Measurements from ENCODE around the gene CDH18. TPM values are rescaled to one million over a fixed set of nuclear protein-coding genes. Genes with fewer than 3 reads are reported as not detected.

Gene CDH18
- total RNA-seq, 1 experiment from 2014 or later = not detected

DNA sequence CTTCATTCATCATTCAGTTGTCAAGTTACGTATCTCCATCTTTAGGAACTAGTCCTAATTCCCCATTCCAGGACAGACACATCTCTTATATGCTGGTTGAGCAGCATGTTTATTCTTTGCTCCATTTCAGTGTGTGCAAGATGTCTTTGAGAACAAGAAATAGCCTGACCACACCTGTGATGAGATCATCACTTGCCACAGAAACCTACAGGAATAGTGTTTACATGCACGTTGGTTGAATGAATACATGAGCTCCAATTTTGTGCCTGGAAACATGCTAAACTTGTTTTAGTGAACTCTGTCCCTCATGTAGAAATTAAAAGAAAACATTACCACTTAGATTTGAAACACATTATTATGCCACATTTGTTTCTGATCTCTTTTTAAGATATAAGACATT, 489.1 kb downstream of the CDH18 start:
- Histone ChIP-seq H3K4me2 (ENCODE audit: low read length) (no peak overlapping the region), H3K27me3 (ENCODE audit: insufficient read depth, low read length) (no peaks in the 10 kb centered on the region)
- no peak for TF ChIP-seq EZH2phosphoT487 (IDR thresholded peaks at IDR 0.05; ENCODE audit: borderline replicate concordance)
- no peak for TF ChIP-seq POLR2AphosphoS5 (IDR thresholded peaks at IDR 0.05; ENCODE audit: low read depth, low read length)
- no peak for TF ChIP-seq SP1 (IDR thresholded peaks at IDR 0.05; ENCODE audit: low read depth)
- TF ChIP-seq SIN3A (IDR thresholded peaks at IDR 0.05; ENCODE audit: low read depth) = no peak
- TF ChIP-seq, protein P1, sequence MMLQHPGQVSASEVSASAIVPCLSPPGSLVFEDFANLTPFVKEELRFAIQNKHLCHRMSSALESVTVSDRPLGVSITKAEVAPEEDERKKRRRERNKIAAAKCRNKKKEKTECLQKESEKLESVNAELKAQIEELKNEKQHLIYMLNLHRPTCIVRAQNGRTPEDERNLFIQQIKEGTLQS (IDR thresholded peaks at IDR 0.05) = no peak
- TF ChIP-seq SRF (IDR thresholded peaks at IDR 0.05; ENCODE audit: low read depth) = no peak
- no peak for TF ChIP-seq EZH2 (IDR thresholded peaks at IDR 0.05)
- TF ChIP-seq CEBPB (IDR thresholded peaks at IDR 0.05; ENCODE audit: low read depth) = no peak
- no peak for TF ChIP-seq CBX3 (IDR thresholded peaks at IDR 0.05; ENCODE audit: low read depth)
- TF ChIP-seq CTCF (IDR thresholded peaks at IDR 0.05 in 2 of 3, conservative IDR thresholded peaks at IDR 0.05 in 1 of 3; ENCODE audit: borderline replicate concordance in 1 of 3, insufficient read depth in 1 of 3, low read depth in 2 of 3, low read length in 2 of 3) = no peak
- no peak for TF ChIP-seq ELF1 (IDR thresholded peaks at IDR 0.05; ENCODE audit: borderline replicate concordance, low read depth)
- TF ChIP-seq MAX (IDR thresholded peaks at IDR 0.05) = no peak
- TF ChIP-seq, protein P2, sequence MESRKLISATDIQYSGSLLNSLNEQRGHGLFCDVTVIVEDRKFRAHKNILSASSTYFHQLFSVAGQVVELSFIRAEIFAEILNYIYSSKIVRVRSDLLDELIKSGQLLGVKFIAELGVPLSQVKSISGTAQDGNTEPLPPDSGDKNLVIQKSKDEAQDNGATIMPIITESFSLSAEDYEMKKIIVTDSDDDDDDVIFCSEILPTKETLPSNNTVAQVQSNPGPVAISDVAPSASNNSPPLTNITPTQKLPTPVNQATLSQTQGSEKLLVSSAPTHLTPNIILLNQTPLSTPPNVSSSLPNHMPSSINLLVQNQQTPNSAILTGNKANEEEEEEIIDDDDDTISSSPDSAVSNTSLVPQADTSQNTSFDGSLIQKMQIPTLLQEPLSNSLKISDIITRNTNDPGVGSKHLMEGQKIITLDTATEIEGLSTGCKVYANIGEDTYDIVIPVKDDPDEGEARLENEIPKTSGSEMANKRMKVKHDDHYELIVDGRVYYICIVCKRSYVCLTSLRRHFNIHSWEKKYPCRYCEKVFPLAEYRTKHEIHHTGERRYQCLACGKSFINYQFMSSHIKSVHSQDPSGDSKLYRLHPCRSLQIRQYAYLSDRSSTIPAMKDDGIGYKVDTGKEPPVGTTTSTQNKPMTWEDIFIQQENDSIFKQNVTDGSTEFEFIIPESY (IDR thresholded peaks at IDR 0.05; ENCODE audit: extremely low read depth, insufficient replicate concordance, low read length) = no peak
- TF ChIP-seq, protein P3, sequence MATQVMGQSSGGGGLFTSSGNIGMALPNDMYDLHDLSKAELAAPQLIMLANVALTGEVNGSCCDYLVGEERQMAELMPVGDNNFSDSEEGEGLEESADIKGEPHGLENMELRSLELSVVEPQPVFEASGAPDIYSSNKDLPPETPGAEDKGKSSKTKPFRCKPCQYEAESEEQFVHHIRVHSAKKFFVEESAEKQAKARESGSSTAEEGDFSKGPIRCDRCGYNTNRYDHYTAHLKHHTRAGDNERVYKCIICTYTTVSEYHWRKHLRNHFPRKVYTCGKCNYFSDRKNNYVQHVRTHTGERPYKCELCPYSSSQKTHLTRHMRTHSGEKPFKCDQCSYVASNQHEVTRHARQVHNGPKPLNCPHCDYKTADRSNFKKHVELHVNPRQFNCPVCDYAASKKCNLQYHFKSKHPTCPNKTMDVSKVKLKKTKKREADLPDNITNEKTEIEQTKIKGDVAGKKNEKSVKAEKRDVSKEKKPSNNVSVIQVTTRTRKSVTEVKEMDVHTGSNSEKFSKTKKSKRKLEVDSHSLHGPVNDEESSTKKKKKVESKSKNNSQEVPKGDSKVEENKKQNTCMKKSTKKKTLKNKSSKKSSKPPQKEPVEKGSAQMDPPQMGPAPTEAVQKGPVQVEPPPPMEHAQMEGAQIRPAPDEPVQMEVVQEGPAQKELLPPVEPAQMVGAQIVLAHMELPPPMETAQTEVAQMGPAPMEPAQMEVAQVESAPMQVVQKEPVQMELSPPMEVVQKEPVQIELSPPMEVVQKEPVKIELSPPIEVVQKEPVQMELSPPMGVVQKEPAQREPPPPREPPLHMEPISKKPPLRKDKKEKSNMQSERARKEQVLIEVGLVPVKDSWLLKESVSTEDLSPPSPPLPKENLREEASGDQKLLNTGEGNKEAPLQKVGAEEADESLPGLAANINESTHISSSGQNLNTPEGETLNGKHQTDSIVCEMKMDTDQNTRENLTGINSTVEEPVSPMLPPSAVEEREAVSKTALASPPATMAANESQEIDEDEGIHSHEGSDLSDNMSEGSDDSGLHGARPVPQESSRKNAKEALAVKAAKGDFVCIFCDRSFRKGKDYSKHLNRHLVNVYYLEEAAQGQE (IDR thresholded peaks at IDR 0.05; ENCODE audit: low read depth) = no peak
- TF ChIP-seq JUND (IDR thresholded peaks at IDR 0.05) = no peak

More for the DNA sequence above, 489.1 kb downstream of the CDH18 start:
- no peak overlapping the region for H3K9ac ChIP-seq (ENCODE audit: low read length)
- CTCF ChIA-PET = no interaction called here
- DNase-seq (ENCODE audit: low read depth, low spot score) = no peak
- BruUV-seq (replicated peaks) = no TSS peak
- H3K4me1 ChIP-seq (ENCODE audit: control insufficient read depth in 1 of 2, insufficient read depth in 2 of 2, low read length in 2 of 2) = no peaks in the 10 kb centered on the region
- H3K4me3 ChIP-seq (replicated peaks in 1 of 2; ENCODE audit: low read depth in 1 of 2, low read length in 2 of 2) = no peak overlapping the region
- peaks cover 6 to 22% of the 10 kb centered on the region in 2 experiments; a peak in 3 of 4 replicates for H3K9me3 ChIP-seq (ENCODE audit: control insufficient read depth in 1 of 2, insufficient read depth in 1 of 2, low read depth in 1 of 2, low read length in 2 of 2)
- no peak overlapping the region for H2AFZ ChIP-seq (ENCODE audit: low read depth, low read length, poor library complexity, severe bottlenecking)
- POLR2A ChIA-PET = no interaction called here
- H4K20me1 ChIP-seq (ENCODE audit: insufficient read depth) = no peaks in the 10 kb centered on the region
- no peak overlapping the region for H3K27ac ChIP-seq (ENCODE audit: low read depth, low read length)
- no peaks in the 10 kb centered on the region for H3K79me2 ChIP-seq (ENCODE audit: insufficient read depth, low read length)
- no peak for ATAC-seq
- no peaks in the 10 kb centered on the region for H3K9me2 ChIP-seq (ENCODE audit: insufficient read depth)
- RAD21 ChIA-PET (ENCODE audit: low non-redundant PET in 1 of 2, low total read pairs in 2 of 2, uncharacterized antibody in 2 of 2, unreplicated experiment in 2 of 2) = no interaction called here
- intact Hi-C loops (cut with micrococcal nuclease) = no loop called here
- H3K36me3 ChIP-seq (ENCODE audit: control insufficient read depth in 1 of 2, insufficient read depth in 2 of 2, low read length in 2 of 2) = no peaks in the 10 kb centered on the region
